Stimulated activated CD4-positive, alpha-beta T cell treated with anti-CD3 and anti-CD28 coated beads, Interleukin-1b, Interleukin-23, amount 100 ng/mL, for 1 hour (primary cell): ENCODE results near the gene TP63.

Experiments
- DNase-seq, 2 donors: peaks; one replicate each; pipeline ENCODE4 v3.0.0-alpha.2; 2020; ENCODE audit warnings: low read depth in 2 of 2

TP63 gene

DNA sequence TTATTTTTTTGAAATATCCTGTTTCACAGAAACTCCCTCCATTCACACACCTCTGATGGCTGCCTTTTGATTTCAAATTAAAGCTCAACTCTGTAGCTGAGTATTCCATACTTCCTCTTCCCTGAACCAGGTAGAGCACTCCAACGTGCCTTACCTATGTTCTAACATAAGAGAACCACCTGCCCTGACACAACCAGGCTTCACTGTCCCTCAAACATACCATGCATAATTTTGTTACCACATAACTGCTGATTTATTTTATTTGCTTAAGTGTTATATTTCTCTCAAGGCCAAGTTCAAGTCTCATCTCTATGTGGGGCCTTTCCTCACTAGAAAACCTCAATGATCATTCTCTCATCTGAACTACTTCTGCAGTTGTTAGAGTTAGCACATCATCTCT is 279.8 kb downstream of the TP63 start:
- no peak for DNase-seq

DNA sequence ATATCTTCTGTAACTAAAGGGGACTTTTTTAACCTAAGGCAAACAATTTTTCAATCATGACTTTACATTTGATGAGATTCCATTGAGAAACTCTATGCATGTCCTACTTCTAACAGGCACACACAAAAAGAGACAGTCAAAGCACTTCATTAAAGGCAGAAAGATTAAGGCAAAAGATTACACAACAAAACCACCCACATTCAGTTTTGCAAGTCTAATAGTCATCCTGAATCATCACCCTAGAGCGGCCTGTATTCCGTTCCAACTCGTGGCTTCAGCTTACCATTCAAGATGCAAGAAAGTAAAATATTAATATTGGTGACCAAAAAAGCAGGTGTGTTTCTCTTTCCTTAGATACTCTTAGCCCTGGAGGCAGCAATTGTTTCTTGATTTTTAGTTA is 283.6 kb downstream of the TP63 start:
- no peak for DNase-seq

DNA sequence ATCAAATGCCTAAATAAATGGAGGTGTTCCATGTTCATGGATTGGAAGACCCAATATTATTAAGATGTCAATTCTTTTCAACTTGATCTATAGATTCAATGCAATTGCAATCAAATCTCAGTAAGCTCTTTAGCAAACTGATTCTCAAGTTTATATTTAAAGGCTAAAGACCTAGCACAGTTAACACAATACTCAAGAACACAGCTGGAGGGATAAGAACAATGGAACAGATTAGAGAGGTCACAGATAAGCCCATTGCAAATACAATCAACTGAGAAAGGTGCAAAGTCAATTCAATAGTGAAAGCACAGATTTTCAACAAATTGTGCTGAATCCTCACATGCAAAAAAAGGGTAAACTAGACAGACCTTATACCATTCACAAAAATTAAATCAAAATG is 290.6 kb downstream of the TP63 start:
- no peak for DNase-seq

DNA sequence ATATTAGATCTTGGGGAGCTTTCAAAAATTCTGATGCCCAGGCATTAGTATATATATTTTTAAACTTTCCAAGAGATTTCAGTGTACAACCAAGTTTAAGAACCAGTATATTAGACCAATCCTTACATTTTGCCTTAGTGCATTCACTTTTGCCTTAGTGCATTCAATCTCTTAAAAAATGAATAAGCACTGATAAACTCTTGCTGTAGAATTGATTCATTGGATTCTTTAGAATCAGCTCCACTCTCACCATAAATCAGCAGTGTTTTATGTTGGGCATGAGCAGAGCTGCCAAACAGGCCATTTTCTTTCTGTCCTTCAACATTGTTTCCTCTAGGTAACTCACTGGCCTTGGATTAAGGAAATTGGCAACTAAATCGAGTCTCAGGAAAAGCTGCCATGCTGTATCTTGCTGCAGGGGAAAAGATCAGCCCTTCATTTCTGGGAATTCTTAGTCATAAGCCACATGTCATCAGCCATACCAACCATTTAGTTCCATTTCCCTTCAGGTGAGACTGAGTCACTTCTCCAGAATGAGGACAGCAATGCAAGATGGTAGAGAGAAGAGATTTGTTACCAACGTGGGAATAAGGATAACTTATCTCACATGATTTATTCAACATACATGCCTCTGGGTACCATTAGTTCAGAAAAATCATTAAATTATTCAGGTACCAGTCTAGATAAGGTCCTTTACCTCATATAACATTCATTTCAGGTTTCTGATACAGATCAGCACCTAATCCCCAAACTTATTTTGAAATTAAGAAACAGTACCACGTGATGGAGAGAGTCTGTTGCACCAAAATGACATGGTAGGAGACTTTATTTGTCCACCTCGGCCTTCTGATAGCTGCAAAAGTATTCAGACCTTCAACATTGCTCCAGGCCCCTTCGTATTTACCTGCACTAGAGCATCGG is 297.0 kb downstream of the TP63 start:
- no peak for DNase-seq

DNA sequence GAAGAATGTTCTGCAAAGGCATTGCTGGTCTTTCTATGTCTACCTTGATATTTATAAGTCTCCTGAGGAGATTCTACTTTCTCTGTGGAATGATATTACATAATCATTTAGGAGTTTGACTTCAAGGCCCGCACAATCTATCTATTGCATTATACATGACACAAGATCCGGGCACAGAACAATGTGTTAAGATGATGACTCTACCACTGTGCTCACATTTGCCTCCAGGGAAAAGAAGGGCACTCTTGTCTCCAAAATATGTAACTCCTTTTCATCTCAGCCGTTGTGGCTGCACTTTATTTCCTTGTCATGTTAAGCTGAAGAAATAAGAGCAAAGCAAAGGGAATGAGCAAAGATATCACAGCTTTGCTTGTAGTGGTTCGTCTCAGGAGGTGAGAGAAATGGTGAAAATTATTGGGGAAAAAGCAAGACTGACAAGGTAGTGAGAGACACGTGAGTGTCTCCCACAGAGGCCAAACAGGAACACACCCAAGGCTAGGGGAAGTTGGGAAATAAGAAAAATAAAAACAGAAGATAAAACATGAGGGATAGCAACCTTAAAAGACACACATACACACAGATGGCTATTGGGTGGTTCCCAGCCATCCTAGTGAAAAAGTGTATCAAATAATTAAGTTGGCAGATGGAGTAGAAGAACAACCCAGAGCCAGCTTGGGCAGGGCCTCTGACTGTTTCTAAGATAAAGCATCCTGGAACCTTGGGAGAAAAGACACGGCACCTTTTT is 305.2 kb downstream of the TP63 start:
- no peak for DNase-seq

DNA sequence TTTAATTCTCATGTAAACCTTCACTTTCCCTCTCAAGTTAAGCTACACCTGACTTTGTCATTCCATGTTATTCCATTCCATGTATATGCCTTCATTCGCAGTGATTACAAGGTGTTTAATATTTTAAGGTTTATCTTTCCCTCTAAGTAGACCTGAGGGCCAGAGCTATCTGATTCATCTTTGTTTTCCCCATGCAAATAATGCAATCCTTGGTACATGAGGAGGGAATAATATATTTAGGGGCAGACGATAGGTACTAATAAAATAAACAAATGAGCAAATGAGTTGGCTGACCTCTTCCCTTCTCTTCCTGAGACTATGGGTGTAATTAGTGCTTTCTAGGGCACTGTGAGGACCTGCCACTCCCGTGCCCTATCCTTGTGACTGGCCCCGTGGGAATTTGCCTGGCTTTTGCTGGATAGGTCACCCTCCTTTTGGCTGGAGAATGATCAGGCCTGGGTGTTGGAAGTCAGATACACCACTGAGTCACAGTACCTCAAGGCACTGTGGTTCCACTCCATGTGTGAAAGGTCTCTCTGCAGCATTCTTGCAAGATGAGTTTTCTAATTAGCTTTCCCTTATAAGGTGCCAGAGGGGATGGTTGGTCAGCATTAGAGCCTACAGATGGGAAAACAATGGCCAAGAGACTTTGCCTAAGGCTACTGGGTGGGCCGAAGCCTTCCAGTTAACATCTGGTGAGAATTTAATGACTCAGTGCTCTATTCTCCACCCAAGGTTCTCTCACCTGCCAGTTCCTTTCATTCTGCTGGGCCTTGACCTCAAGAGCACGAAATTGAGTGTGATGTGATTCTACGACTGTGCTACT is 306.3 kb downstream of the TP63 start:
- no peak for DNase-seq

DNA sequence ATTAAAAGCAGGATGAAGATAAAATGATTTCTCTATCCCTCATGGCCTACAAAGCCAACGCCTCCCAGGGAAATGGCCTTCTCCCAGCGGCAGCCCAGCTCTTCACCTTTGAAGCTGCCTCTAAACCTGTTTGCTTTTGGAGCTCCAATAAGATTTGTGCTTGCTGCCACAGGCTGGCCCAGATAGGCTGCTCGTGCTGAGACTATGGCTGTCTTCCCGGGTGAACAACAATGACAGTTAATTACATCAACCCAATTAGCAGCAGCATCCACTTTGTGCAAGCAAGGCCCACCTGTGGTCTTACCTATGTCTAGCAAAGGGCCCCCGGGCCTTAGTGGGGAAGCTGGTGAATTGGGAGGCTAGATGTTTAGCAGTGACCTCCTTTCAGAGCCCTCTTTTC is 309.9 kb downstream of the TP63 start:
- no peak for DNase-seq

DNA sequence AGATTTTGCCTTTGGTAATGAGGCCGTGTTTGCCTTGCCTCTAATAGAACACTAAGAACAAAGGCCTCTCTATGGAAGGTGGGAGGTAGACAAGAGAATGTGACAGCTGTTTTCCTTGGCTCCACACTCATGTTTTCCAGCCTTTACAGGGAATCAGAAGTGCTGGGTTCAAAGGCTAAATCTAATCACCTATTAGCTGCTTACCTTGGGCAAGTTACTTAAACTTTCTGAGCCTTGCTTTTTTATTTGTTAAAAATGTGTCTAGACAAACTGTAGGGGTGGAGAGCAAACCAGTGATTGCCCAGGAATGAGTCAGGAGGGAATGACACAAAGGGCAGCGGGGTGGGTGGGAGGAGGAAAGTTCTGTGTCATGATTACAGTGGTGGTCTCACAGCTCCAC is 310.5 kb downstream of the TP63 start:
- DNase-seq, result no peak

DNA sequence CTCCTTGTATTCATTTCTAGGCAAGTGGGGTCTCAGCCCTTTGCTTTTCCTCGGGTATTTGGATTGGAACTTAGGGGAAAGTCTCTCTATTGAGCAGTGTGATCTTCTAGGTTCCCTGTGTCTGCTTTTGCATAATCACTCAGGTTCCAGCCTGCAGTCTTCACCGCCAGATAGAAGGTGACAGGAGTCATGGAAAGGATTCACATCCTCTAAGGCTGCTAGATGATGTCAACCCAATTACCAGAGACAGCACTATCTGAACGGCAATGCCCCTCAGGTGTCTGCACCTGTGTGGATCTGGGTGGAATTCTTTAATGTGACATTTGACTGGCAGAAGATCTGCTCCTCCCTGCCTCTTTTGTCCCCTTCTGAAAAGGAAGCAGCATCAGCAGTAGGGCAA is 311.8 kb downstream of the TP63 start:
- DNase-seq, result no peak

DNA sequence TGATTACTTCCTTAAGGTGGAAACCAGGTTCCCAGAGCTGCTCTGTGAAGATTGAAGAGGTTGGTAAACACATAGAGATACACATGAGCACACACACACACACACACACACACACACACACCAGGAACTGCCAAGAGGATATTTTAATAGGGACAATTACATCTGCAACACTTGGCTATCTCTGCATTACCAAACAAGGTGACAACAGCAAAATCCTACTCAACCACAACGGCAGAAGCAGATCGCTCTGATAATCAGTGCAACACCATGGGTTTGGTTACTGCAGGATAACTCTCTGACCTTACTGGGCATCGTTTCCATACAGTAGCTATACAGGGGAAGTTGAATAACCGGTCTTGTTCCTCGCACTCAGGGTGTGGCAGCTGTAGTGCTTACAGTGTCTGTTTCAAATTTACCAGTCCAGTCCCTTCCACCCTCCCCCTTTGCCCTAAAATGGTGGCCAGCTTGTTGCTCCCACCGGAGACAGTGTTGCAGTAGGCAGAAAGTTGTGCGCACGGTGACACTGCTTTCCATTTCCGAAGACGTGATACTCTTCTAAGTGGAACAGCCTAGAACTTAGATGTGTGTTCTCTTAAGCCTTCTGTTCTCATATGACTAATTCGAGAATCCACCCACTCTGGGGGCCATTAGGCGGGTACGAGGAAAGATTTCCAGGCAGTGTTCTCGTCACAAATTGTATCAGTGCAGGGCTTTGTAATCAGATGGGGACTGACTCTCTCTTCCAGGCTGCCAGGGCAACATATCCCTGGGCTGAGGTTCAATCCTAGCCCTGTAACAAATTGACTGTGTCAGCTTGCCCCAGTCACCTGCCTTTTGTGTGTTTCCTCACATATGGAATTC is 313.3 kb downstream of the TP63 start:
- no peak for DNase-seq

DNA sequence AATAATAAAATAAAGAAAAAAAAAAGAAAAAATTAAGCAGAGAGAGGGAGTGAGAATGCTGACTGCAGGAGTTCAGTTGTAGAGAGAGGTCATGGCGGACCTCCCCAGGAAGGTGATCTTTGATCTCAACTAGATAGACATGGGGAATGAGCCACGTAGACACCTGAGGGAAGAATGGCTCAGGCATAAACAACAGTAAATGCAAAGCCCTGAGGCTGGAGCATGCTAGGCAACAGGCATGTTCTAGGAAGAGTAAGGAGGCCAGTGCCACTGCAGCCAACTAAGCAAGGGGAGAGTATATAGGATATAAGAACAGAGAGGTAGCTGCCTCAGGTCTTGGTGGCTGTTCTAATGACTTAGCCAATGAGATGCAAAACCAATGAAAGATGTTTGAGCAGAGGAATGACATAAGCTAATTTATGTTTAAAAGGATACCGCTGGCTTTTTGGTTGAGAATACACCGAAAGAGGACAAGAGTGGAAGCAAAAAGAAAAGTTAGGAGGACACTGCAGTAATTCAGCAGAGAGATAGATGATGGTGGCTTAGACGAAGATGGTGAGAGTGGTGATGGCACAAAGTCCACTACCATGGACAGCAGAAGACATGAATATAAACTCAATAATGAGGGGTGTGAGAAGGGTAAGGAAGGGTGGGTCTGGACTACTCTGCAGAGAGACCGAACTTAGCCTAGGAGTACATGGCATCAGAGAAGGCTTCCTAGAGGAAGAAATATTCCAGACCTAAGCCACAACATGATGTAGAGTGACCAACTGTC is 314.9 kb downstream of the TP63 start:
- no peak for DNase-seq
